BLaER1 (cell line): ENCODE results near the gene ADGB.

Source experiments
- H3K27ac ChIP-seq: shearing (Covaris generic); formaldehyde crosslinking; 2 replicates; pipeline ENCODE4 v1.8.1; 2022
- H3K27me3 ChIP-seq: shearing (Covaris generic); formaldehyde crosslinking; 2 replicates; pipeline ENCODE4 v1.8.1; 2022
- H3K36me3 ChIP-seq: shearing (Covaris generic); formaldehyde crosslinking; 2 replicates; pipeline ENCODE4 v1.8.1; 2022
- H3K4me1 ChIP-seq: shearing (Covaris generic); formaldehyde crosslinking; 2 replicates; pipeline ENCODE4 v1.8.1; 2022
- H3K4me2 ChIP-seq: shearing (Covaris generic); formaldehyde crosslinking; 2 replicates; pipeline ENCODE4 v1.8.1; 2022
- H3K4me3 ChIP-seq: shearing (Covaris generic); formaldehyde crosslinking; 2 replicates; pipeline ENCODE4 v1.8.1; 2022
- H3K9ac ChIP-seq: shearing (Covaris generic); formaldehyde crosslinking; 2 replicates; pipeline ENCODE4 v1.8.1; 2022
- H3K9me3 ChIP-seq: shearing (Covaris generic); formaldehyde crosslinking; 2 replicates; pipeline ENCODE4 v1.8.1; 2022
- H4K20me1 ChIP-seq: shearing (Covaris generic); formaldehyde crosslinking; 2 replicates; pipeline ENCODE4 v1.8.1; 2022
- Cebpa-rat ChIP-seq: shearing (Covaris generic); IDR thresholded peaks from 2 replicates; pipeline ENCODE4 v1.8.1; 2022

Gene ADGB

GRCh38 chr6:146582857-146583256, 15.9 kb upstream of the ADGB start:
- Histone ChIP-seq H3K27me3 (no peaks in the 10 kb centered on the region), H3K9ac (no peak overlapping the region), H3K9me3 (no peaks in the 10 kb centered on the region), H4K20me1 (no peaks in the 10 kb centered on the region), H3K4me1 (no peaks in the 10 kb centered on the region), H3K36me3 (no peaks in the 10 kb centered on the region), H3K27ac (no peak overlapping the region), H3K4me2 (no peak overlapping the region), H3K4me3 (no peak overlapping the region)
- no peak for TF ChIP-seq Cebpa-rat

- Histone ChIP-seq H3K27me3 (no peaks in the 10 kb centered on the region), H3K9ac (no peak overlapping the region), H3K4me1 (no peaks in the 10 kb centered on the region), H3K36me3 (no peaks in the 10 kb centered on the region), H4K20me1 (no peaks in the 10 kb centered on the region), H3K27ac (no peak overlapping the region), H3K9me3 (no peaks in the 10 kb centered on the region), H3K4me2 (no peak overlapping the region), H3K4me3 (no peak overlapping the region)
- TF ChIP-seq Cebpa-rat, result no peak
Measured at GRCh38 chr6:146583966-146584365, 14.8 kb upstream of the ADGB start.

GRCh38 chr6:146587459-146587858, 11.3 kb upstream of the ADGB start:
- Histone ChIP-seq H3K27ac (no peak overlapping the region), H3K27me3 (no peaks in the 10 kb centered on the region), H3K4me3 (no peak overlapping the region), H3K9ac (no peak overlapping the region), H3K4me2 (no peak overlapping the region), H4K20me1 (no peaks in the 10 kb centered on the region), H3K4me1 (no peaks in the 10 kb centered on the region), H3K9me3 (no peaks in the 10 kb centered on the region), H3K36me3 (no peaks in the 10 kb centered on the region)
- TF ChIP-seq Cebpa-rat, result no peak

- Histone ChIP-seq H3K4me3 (no peak overlapping the region), H3K36me3 (no peaks in the 10 kb centered on the region), H3K4me2 (no peak overlapping the region), H3K27me3 (no peaks in the 10 kb centered on the region), H3K4me1 (peaks cover 6% of the 10 kb centered on the region), H3K27ac (no peak overlapping the region), H4K20me1 (no peaks in the 10 kb centered on the region), H3K9ac (no peak overlapping the region), H3K9me3 (no peaks in the 10 kb centered on the region)
- no peak for TF ChIP-seq Cebpa-rat
Measured at GRCh38 chr6:146590492-146590891, 8.3 kb upstream of the ADGB start.

- no peak for TF ChIP-seq Cebpa-rat
- H3K4me3 ChIP-seq, result no peak overlapping the region
- no peaks in the 10 kb centered on the region for H3K36me3 ChIP-seq
- no peaks in the 10 kb centered on the region for H4K20me1 ChIP-seq
- H3K4me1 ChIP-seq, result peaks cover 18% of the 10 kb centered on the region
- H3K27me3 ChIP-seq, result no peaks in the 10 kb centered on the region
- no peak overlapping the region for H3K9ac ChIP-seq
- no peak overlapping the region for H3K27ac ChIP-seq
- no peaks in the 10 kb centered on the region for H3K9me3 ChIP-seq
- no peak overlapping the region for H3K4me2 ChIP-seq
Measured at GRCh38 chr6:146592451-146592850, 6.3 kb upstream of the ADGB start.

- Histone ChIP-seq H4K20me1 (no peaks in the 10 kb centered on the region), H3K4me2 (no peak overlapping the region), H3K27ac (no peak overlapping the region), H3K9ac (no peak overlapping the region), H3K4me1 (peaks cover 18% of the 10 kb centered on the region), H3K36me3 (no peaks in the 10 kb centered on the region), H3K27me3 (no peaks in the 10 kb centered on the region), H3K9me3 (0 out of 2 replicates have a peak, but pooled peaks cover 2% of the 10 kb centered on the region), H3K4me3 (no peak overlapping the region)
- TF ChIP-seq Cebpa-rat, result no peak
Measured at GRCh38 chr6:146593986-146594385, 4.8 kb upstream of the ADGB start.

GRCh38 chr6:146594495-146594894, 4.3 kb upstream of the ADGB start:
- no peak overlapping the region for H3K27ac ChIP-seq
- H3K4me2 ChIP-seq, result no peak overlapping the region
- H3K9me3 ChIP-seq, result 0 out of 2 replicates have a peak, but pooled peaks cover 7% of the 10 kb centered on the region
- no peaks in the 10 kb centered on the region for H4K20me1 ChIP-seq
- no peak overlapping the region for H3K9ac ChIP-seq
- H3K27me3 ChIP-seq, result no peaks in the 10 kb centered on the region
- TF ChIP-seq Cebpa-rat, result no peak
- no peak overlapping the region for H3K4me3 ChIP-seq
- H3K4me1 ChIP-seq, result peaks cover 18% of the 10 kb centered on the region
- H3K36me3 ChIP-seq, result no peaks in the 10 kb centered on the region

- H3K27ac ChIP-seq, result no peak overlapping the region
Measured at GRCh38 chr6:146595972-146596731, 2.6 kb upstream of the ADGB start.

GRCh38 chr6:146601352-146601751, 2.6 kb downstream of the ADGB start:
- Histone ChIP-seq H3K4me1 (peaks cover 4% of the 10 kb centered on the region), H3K27me3 (no peaks in the 10 kb centered on the region), H3K4me3 (no peak overlapping the region), H3K9ac (no peak overlapping the region), H3K4me2 (no peak overlapping the region), H4K20me1 (no peaks in the 10 kb centered on the region), H3K36me3 (no peaks in the 10 kb centered on the region), H3K9me3 (0 out of 2 replicates have a peak, but pooled peaks cover 7% of the 10 kb centered on the region), H3K27ac (no peak overlapping the region)
- no peak for TF ChIP-seq Cebpa-rat

More at GRCh38 chr6:146595972-146596731, 2.6 kb upstream of the ADGB start:
- peaks cover 18% of the 10 kb centered on the region for H3K4me1 ChIP-seq
- H3K36me3 ChIP-seq, result no peaks in the 10 kb centered on the region
- peak overlapping the region; percentile 63 for H3K4me2 ChIP-seq
- H3K9me3 ChIP-seq, result 0 out of 2 replicates have a peak, but pooled peaks cover 7% of the 10 kb centered on the region
- no peak overlapping the region for H3K4me3 ChIP-seq
- H3K9ac ChIP-seq, result no peak overlapping the region
- TF ChIP-seq Cebpa-rat, result no peak
- H4K20me1 ChIP-seq, result no peaks in the 10 kb centered on the region
- H3K27me3 ChIP-seq, result no peaks in the 10 kb centered on the region

GRCh38 chr6:146602526-146602925, 3.8 kb downstream of the ADGB start:
- no peaks in the 10 kb centered on the region for H3K4me1 ChIP-seq
- 0 out of 2 replicates have a peak, but pooled peaks cover 7% of the 10 kb centered on the region for H3K9me3 ChIP-seq
- H4K20me1 ChIP-seq, result no peaks in the 10 kb centered on the region
- H3K27ac ChIP-seq, result no peak overlapping the region
- H3K4me2 ChIP-seq, result no peak overlapping the region
- no peak for TF ChIP-seq Cebpa-rat
- H3K36me3 ChIP-seq, result no peaks in the 10 kb centered on the region
- no peak overlapping the region for H3K4me3 ChIP-seq
- no peak overlapping the region for H3K9ac ChIP-seq
- no peaks in the 10 kb centered on the region for H3K27me3 ChIP-seq
